ENCODE data around the gene ART3.
A peak's percentile ranks its signal among the peaks of the same experiment; 100 is the strongest.

Gene ART3

GRCh38 chr4:76108467-76109181, 34.1 kb downstream of the ART3 start:
- Histone ChIP-seq H3K4me3 (ENCODE audit: low read depth, low read length) (no peak overlapping the region), H3K27me3 (replicated peaks) (no peaks in the 10 kb centered on the region)
- peak; percentile 26 for TF ChIP-seq CTCF (IDR thresholded peaks at IDR 0.05; ENCODE audit: low read depth, low read length, missing control alignments)

GRCh38 chr4:76116821-76117220, 42.3 kb downstream of the ART3 start:
- H3K4me3 ChIP-seq (ENCODE audit: low read depth, low read length), result no peak overlapping the region
- in situ Hi-C loops (cut with HindIII; ENCODE audit: low pct_ligation_motif_present, low sequenced_read_pairs), result no loop called here
- no peak for DNase-seq
- no peak for TF ChIP-seq CTCF (IDR thresholded peaks at IDR 0.05; ENCODE audit: low read depth, low read length, missing control alignments)
- H3K27me3 ChIP-seq (replicated peaks), result no peaks in the 10 kb centered on the region
- peaks cover 16% of the 10 kb centered on the region for H3K36me3 ChIP-seq (replicated peaks)
- no peak overlapping the region for H3K27ac ChIP-seq

More at GRCh38 chr4:76108467-76109181, 34.1 kb downstream of the ART3 start:
- DNase-seq, result no peak
- in situ Hi-C loops (cut with HindIII; ENCODE audit: low pct_ligation_motif_present, low sequenced_read_pairs), result no loop called here
- Histone ChIP-seq H3K27ac (no peak overlapping the region), H3K36me3 (replicated peaks) (no peaks in the 10 kb centered on the region)

GRCh38 chr4:76117536-76117935, 43.0 kb downstream of the ART3 start:
- no peak for DNase-seq
- no peak overlapping the region for H3K4me3 ChIP-seq (ENCODE audit: low read depth, low read length)
- in situ Hi-C loops (cut with HindIII; ENCODE audit: low pct_ligation_motif_present, low sequenced_read_pairs), result no loop called here
- H3K27ac ChIP-seq, result no peak overlapping the region
- no peaks in the 10 kb centered on the region for H3K27me3 ChIP-seq (replicated peaks)
- no peak for TF ChIP-seq CTCF (IDR thresholded peaks at IDR 0.05; ENCODE audit: low read depth, low read length, missing control alignments)
- peaks cover 19% of the 10 kb centered on the region for H3K36me3 ChIP-seq (replicated peaks)

DNA sequence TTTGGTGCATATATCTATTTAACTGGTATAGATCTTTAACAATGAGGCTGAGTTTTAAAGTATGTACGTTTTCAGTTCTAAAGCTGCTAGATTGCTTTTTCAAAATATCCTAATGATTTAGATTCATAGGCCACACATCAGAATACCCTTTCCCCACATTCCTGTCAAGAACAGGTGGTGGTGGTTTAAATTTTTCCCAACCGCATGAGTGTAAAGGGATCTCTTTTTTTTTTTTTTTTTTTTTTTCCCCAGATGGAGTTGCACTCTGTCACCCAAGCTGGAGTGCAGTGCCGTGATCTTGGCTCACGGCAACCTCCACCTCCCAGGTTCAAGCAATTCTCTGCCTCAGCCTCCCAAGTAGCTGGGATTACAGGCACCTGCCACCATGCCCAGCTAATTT, 45.7 kb downstream of the ART3 start:
- TF ChIP-seq CTCF (IDR thresholded peaks at IDR 0.05; ENCODE audit: low read depth, low read length, missing control alignments), result no peak

GRCh38 chr4:76125816-76126215, 51.3 kb downstream of the ART3 start:
- Histone ChIP-seq H3K27me3 (replicated peaks) (no peaks in the 10 kb centered on the region), H3K27ac (no peak overlapping the region), H3K36me3 (replicated peaks) (peaks cover 11% of the 10 kb centered on the region), H3K4me3 (ENCODE audit: low read depth, low read length) (no peak overlapping the region)
- in situ Hi-C loops (cut with HindIII; ENCODE audit: low pct_ligation_motif_present, low sequenced_read_pairs), result no loop called here
- no peak for TF ChIP-seq CTCF (IDR thresholded peaks at IDR 0.05; ENCODE audit: low read depth, low read length, missing control alignments)
- DNase-seq, result no peak

More for the DNA sequence above, 45.7 kb downstream of the ART3 start:
- Histone ChIP-seq H3K4me3 (ENCODE audit: low read depth, low read length) (no peak overlapping the region), H3K27ac (no peak overlapping the region), H3K27me3 (replicated peaks) (no peaks in the 10 kb centered on the region), H3K36me3 (replicated peaks) (peaks cover 25% of the 10 kb centered on the region)
- in situ Hi-C loops (cut with HindIII; ENCODE audit: low pct_ligation_motif_present, low sequenced_read_pairs), result no loop called here
- no peak for DNase-seq

GRCh38 chr4:76127754-76128153, 53.2 kb downstream of the ART3 start:
- DNase-seq, result no peak
- no peak for TF ChIP-seq CTCF (IDR thresholded peaks at IDR 0.05; ENCODE audit: low read depth, low read length, missing control alignments)
- no peak overlapping the region for H3K27ac ChIP-seq
- H3K36me3 ChIP-seq (replicated peaks), result peaks cover 7% of the 10 kb centered on the region
- no peaks in the 10 kb centered on the region for H3K27me3 ChIP-seq (replicated peaks)
- in situ Hi-C loops (cut with HindIII; ENCODE audit: low pct_ligation_motif_present, low sequenced_read_pairs), result no loop called here
- no peak overlapping the region for H3K4me3 ChIP-seq (ENCODE audit: low read depth, low read length)

Data from brain microvascular endothelial cell (primary cell).